Measurements from ENCODE around the gene ARHGEF10L.

DNA sequence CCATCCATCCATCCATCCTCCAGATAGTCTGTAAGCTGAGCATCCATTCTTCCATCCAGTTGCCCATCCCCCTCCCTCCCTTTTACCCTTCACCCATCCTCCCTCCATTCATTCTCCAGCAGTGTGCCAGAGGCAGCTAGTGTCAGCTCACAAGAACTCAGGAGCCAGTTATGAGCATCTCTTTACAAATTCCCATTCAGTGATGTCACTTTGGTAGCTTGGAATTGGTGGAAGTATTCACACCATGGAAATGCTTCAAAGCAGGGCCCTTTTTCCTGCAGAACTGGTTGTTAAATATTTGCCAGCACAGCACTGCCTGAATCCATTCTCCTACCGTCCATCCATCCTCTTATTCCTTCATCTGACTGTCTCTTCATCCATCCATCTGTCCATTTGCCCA is 72.5 kb downstream of the ARHGEF10L start:
- no peak for TF ChIP-seq POLR2A (IDR thresholded peaks at IDR 0.05; ENCODE audit: low read depth, low read length)
- no peak for TF ChIP-seq TAF1 (IDR thresholded peaks at IDR 0.05; ENCODE audit: low read depth, low read length)
- no peak for TF ChIP-seq POLR2AphosphoS5 (IDR thresholded peaks at IDR 0.05; ENCODE audit: low read depth, low read length)
- TF ChIP-seq POU2F2 (IDR thresholded peaks at IDR 0.05; ENCODE audit: low read depth, low read length) = no peak
